Prostate gland (tissue), 2 donors: ENCODE data around the gene CCSAP. TPM values are rescaled to one million over a fixed set of nuclear protein-coding genes. Genes with fewer than 3 reads are reported as not detected.

Source experiments
- DNase-seq: peaks from one replicate; pipeline ENCODE4 v3.0.0-alpha.2; 2019; ENCODE audit warnings: low spot score
- H3K27ac ChIP-seq, 2 donors: fragments of 200-600 bp; sonication (generic); 2 replicates each; pipeline ENCODE4 v1.5.1; 2017 to 2019
- H3K27me3 ChIP-seq: fragments of 200-600 bp; sonication (generic); replicated peaks from 2 replicates; pipeline ENCODE4 v1.5.1; 2019; ENCODE audit not compliant: insufficient read depth
- H3K36me3 ChIP-seq, 2 donors: fragments of 200-600 bp; sonication (generic); 1 replicate in 1 of 2; 2 replicates in 1 of 2; pipeline versions ENCODE4 v1.5.1 to v1.8.1; 2017 to 2019
- H3K4me1 ChIP-seq: fragments of 200-600 bp; sonication (generic); replicated peaks from 2 replicates; pipeline ENCODE4 v1.5.1; 2019
- H3K4me3 ChIP-seq, 2 donors: fragments of 200-600 bp; sonication (generic); 2 replicates each; pipeline ENCODE4 v1.5.1; 2017 to 2019
- H3K9me3 ChIP-seq: fragments of 200-600 bp; sonication (generic); 2 replicates; pipeline ENCODE4 v1.5.1; 2017
- POLR2A ChIP-seq: fragments of 450-650 bp; IDR thresholded peaks from one replicate; pipeline ENCODE4 v1.6.1; 2016; ENCODE audit warnings: antibody characterized with exemption, mild to moderate bottlenecking
- POLR2AphosphoS5 ChIP-seq: sonication (generic); formaldehyde crosslinking; IDR thresholded peaks from one replicate; pipeline ENCODE4 v1.6.1; 2017; ENCODE audit warnings: antibody characterized with exemption
- WGBS: methylation state at CpG from one replicate; pipeline ENCODE4 v1.1.5; 2018; 5-methylcytosine and 5-hydroxymethylcytosine counted together
- intact Hi-C: fragments of 100-400 bp; cut with DNase I; formaldehyde crosslinking; loops from one replicate; pipeline ENCODE4 v1.14.2; 2022
- total RNA-seq, 2 donors: library from RNA; depleted of rRNA; stranded (reverse); fragments of >200 nt; gene quantifications; one replicate each; pipeline ENCODE4 v1.1.0, GENCODE V29; 2016
- TF ChIP-seq, protein P1 (sequence below), 4 experiments: fragments of 200-600 bp in 2 of 4; fragments of 450-650 bp in 2 of 4; sonication (generic) in 2 of 4; IDR thresholded peaks; 1 replicate in 3 of 4; 2 replicates in 1 of 4; pipeline ENCODE4 v1.5.1; 2016 to 2019; ENCODE audit warnings: antibody characterized with exemption in 4 of 4, mild to moderate bottlenecking in 2 of 4, moderate library complexity in 2 of 4

Gene CCSAP
- total RNA-seq, 2 donors from 2014 or later = 5.5 to 6.4 TPM

DNA sequence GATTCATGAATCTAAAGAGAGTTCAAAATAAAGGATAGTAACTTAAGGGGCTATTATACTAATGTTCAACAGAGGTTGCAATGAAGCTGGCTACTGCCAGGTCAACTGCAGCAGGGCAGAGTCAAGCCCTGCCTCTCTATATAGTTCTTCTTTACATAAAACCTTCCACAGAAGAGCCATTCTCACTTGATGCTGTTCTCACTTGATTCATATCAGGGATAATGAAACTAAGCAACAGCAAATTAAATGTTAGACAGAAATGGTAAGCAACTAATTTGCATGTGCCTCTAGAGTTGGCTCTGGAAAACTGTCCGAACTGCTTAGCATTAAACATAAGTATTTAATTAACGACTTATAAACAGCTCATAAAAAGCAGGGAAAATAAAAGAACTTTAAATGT is 17.4 kb downstream of the CCSAP start:
- Histone ChIP-seq H3K27me3 (no peaks in the 10 kb centered on the region), H3K4me1 (no peaks in the 10 kb centered on the region), H3K4me3 (no peak overlapping the region), H3K36me3 (peaks cover 0 to 4% of the 10 kb centered on the region in 2 donors), H3K9me3 (no peaks in the 10 kb centered on the region), H3K27ac (no peak overlapping the region)
- 41% methylated on average over 2 of the region's 2 CpGs for WGBS
- intact Hi-C loops = no loop called here
- DNase-seq = no peak
- TF ChIP-seq POLR2AphosphoS5 (no peak), POLR2A (no peak)
- TF ChIP-seq, protein P1, sequence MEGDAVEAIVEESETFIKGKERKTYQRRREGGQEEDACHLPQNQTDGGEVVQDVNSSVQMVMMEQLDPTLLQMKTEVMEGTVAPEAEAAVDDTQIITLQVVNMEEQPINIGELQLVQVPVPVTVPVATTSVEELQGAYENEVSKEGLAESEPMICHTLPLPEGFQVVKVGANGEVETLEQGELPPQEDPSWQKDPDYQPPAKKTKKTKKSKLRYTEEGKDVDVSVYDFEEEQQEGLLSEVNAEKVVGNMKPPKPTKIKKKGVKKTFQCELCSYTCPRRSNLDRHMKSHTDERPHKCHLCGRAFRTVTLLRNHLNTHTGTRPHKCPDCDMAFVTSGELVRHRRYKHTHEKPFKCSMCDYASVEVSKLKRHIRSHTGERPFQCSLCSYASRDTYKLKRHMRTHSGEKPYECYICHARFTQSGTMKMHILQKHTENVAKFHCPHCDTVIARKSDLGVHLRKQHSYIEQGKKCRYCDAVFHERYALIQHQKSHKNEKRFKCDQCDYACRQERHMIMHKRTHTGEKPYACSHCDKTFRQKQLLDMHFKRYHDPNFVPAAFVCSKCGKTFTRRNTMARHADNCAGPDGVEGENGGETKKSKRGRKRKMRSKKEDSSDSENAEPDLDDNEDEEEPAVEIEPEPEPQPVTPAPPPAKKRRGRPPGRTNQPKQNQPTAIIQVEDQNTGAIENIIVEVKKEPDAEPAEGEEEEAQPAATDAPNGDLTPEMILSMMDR (IDR thresholded peaks at IDR 0.05) = no peak

DNA sequence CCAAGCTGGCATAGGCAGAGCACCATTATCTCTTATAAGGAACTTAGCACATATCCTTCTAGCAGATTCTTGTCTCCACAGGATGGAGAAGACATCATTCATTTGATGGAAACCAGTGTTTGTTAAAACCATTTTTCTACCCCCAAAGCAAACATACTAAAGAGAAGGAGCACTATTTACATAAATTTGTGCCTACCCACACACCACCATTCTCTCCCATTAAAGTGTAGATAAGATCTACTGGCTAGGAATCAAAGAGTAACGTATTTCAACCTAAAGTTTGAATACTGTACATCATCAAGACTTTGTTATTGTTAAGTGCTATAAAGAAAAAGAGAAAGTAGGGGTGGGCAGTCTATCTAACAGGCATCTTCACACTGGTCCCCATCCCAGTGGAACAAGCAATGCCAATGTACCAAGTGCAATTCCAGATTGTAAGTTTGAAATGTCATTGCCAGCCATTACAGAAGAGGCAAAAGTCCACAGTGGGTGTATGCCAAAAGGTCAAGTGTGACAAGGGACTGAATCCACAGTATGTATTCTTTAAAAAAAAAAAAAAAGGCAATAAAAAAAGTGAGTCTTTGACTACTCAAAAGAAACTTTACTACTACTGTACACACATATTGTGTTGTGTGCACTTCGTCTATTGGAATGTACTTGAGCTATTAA is 18.8 kb downstream of the CCSAP start:
- DNase-seq = no peak
- intact Hi-C loops = no loop called here
- H3K4me3 ChIP-seq = no peak overlapping the region
- no peaks in the 10 kb centered on the region for H3K4me1 ChIP-seq
- peaks cover 4 to 5% of the 10 kb centered on the region in 2 donors for H3K36me3 ChIP-seq
- no peaks in the 10 kb centered on the region for H3K9me3 ChIP-seq
- WGBS = 48% methylated on average over 2 of the region's 2 CpGs
- H3K27me3 ChIP-seq = no peaks in the 10 kb centered on the region
- H3K27ac ChIP-seq = no peak overlapping the region
- TF ChIP-seq, protein P1 (IDR thresholded peaks at IDR 0.05) = no peak
- no peak for TF ChIP-seq POLR2A
- TF ChIP-seq POLR2AphosphoS5 = no peak

DNA sequence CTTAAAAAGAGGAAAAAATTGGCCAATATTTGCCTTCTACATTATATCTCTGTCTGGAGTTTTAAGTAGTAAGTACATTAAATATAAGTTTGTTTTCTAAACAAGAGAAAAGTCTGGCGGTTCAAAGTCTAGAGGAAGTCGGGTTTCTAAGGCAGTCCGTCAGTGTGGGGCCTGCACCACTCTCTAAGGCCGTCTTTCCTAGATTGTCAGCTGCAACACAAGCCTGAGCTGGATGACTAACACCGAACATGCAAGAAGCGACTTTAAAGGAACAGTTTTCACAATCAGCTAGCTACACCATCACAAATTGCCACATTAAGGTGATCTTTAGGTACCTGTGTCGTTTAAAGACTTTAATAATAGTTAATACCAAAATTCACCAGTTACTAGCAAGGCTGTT is 19.6 kb downstream of the CCSAP start:
- Histone ChIP-seq H3K4me1 (no peaks in the 10 kb centered on the region), H3K9me3 (no peaks in the 10 kb centered on the region), H3K27me3 (no peaks in the 10 kb centered on the region), H3K4me3 (no peak overlapping the region), H3K27ac (no peak overlapping the region), H3K36me3 (peaks cover 4 to 5% of the 10 kb centered on the region in 2 donors)
- no peak for DNase-seq
- intact Hi-C loops = no loop called here
- 82% methylated on average over 7 of the region's 7 CpGs for WGBS
- TF ChIP-seq, protein P1 (IDR thresholded peaks at IDR 0.05) = no peak
- TF ChIP-seq POLR2AphosphoS5 = no peak

DNA sequence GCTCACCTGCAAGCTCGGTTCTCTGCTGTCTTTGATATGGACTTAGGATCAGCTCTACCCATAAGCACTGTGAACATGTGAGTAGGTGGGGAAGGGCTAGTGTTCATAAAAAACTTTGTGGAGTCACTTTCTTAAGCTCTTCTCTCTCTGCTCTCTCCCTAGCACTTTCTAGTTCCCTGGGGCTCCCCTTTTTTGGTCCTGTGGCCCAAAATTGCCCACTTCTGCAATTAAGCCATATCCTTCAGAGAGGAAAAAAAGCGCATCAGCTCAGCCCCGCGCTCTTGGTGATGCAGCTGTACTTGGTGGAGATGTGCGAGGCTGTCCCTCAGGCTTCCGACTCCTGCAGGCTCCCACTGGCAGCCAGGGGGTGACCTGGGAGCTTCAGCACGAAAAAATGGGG is 23.4 kb downstream of the CCSAP start:
- intact Hi-C loops = no loop called here
- Histone ChIP-seq H3K27me3 (no peaks in the 10 kb centered on the region), H3K4me3 (no peak overlapping the region), H3K9me3 (no peaks in the 10 kb centered on the region), H3K36me3 (peaks cover 4 to 5% of the 10 kb centered on the region in 2 donors), H3K4me1 (no peaks in the 10 kb centered on the region), H3K27ac (no peak overlapping the region)
- DNase-seq = no peak
- 94% methylated on average over 7 of the region's 7 CpGs for whole genome bisulfite sequencing
- TF ChIP-seq POLR2AphosphoS5 (no peak), POLR2A (no peak)
- TF ChIP-seq, protein P1 (IDR thresholded peaks at IDR 0.05) = no peak

DNA sequence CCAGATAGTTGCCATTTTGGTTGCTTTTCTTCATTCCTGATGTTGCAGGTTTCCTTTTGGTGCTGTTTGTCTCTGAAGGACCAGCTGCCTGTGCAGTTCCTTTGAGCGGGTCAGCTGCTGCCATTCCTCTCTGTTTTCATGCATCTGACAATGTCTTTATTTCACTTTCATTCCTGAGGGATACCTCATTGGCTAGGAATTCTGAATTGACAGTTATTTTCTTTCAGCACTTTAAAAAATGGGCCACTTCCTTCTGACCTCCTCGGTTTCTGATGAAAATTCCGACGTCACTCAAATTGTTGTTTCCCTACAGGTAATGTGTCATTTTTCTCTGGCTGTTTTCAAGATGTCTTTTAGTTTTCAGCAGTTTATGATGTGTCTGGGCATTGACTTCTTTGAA is 24.8 kb downstream of the CCSAP start:
- no peaks in the 10 kb centered on the region for H3K4me1 ChIP-seq
- H3K9me3 ChIP-seq = no peaks in the 10 kb centered on the region
- no peak for DNase-seq
- peaks cover 0 to 5% of the 10 kb centered on the region in 2 donors for H3K36me3 ChIP-seq
- intact Hi-C loops = no loop called here
- H3K4me3 ChIP-seq = no peak overlapping the region
- H3K27ac ChIP-seq = no peak overlapping the region
- TF ChIP-seq POLR2A = no peak
- 93% methylated on average over 4 of the region's 4 CpGs for WGBS
- H3K27me3 ChIP-seq = no peaks in the 10 kb centered on the region
